BE2C (cell line): ENCODE measurements around the gene PDZD8.
A peak's percentile ranks its signal among the peaks of the same experiment; 100 is the strongest.

ENCODE experiments used
- DNase-seq: peaks from one replicate; pipeline ENCODE4 v3.0.0-alpha.2; 2020
- H3K27me3 ChIP-seq: fragments of 250-450 bp; sonication (Bioruptor Pico); 2 replicates; pipeline ENCODE4 v1.5.1; 2020; ENCODE audit warnings: mild to moderate bottlenecking
- H3K36me3 ChIP-seq: fragments of 250-450 bp; sonication (Bioruptor Pico); 2 replicates; pipeline ENCODE4 v1.5.1; 2020; ENCODE audit warnings: mild to moderate bottlenecking
- H3K4me1 ChIP-seq: fragments of 250-450 bp; sonication (Bioruptor Pico); 2 replicates; pipeline ENCODE4 v1.5.1; 2020
- H3K4me3 ChIP-seq: 2 replicates; pipeline ENCODE4 v1.5.1; 2011; ENCODE audit warnings: low read depth, low read length
- H3K9me3 ChIP-seq: fragments of 250-450 bp; sonication (Bioruptor Pico); 2 replicates; pipeline ENCODE4 v1.5.1; 2020
- CTCF ChIP-seq: IDR thresholded peaks from 2 replicates; pipeline ENCODE4 v1.5.1; 2012; ENCODE audit warnings: mild to moderate bottlenecking, low read depth, low read length

The PDZD8 gene

GRCh38 chr10:117418121-117418520 lies 42.9 kb upstream of the PDZD8 start:
- H3K36me3 ChIP-seq = no peaks in the 10 kb centered on the region
- H3K4me3 ChIP-seq = no peak overlapping the region
- no peak for DNase-seq
- H3K9me3 ChIP-seq = no peaks in the 10 kb centered on the region
- H3K27me3 ChIP-seq = no peaks in the 10 kb centered on the region
- TF ChIP-seq CTCF = no peak
- H3K4me1 ChIP-seq = no peaks in the 10 kb centered on the region

GRCh38 chr10:117417196-117417595 lies 42.0 kb upstream of the PDZD8 start:
- no peaks in the 10 kb centered on the region for H3K9me3 ChIP-seq
- no peaks in the 10 kb centered on the region for H3K4me1 ChIP-seq
- no peaks in the 10 kb centered on the region for H3K36me3 ChIP-seq
- TF ChIP-seq CTCF = no peak
- no peak overlapping the region for H3K4me3 ChIP-seq
- H3K27me3 ChIP-seq = no peaks in the 10 kb centered on the region
- no peak for DNase-seq

- Histone ChIP-seq H3K27me3 (no peaks in the 10 kb centered on the region), H3K4me1 (peaks cover 9% of the 10 kb centered on the region), H3K36me3 (no peaks in the 10 kb centered on the region), H3K9me3 (no peaks in the 10 kb centered on the region; the same call in 1 of the 2 replicates), H3K4me3 (no peak overlapping the region)
- no peak for TF ChIP-seq CTCF
- DNase-seq = no peak
Observed at GRCh38 chr10:117413928-117414618, 38.8 kb upstream of the PDZD8 start.

- Histone ChIP-seq H3K36me3 (no peaks in the 10 kb centered on the region), H3K4me3 (no peak overlapping the region), H3K9me3 (no peaks in the 10 kb centered on the region; the same call in 1 of the 2 replicates), H3K4me1 (peaks cover 9% of the 10 kb centered on the region), H3K27me3 (no peaks in the 10 kb centered on the region)
- no peak for TF ChIP-seq CTCF
- DNase-seq = no peak
Observed at GRCh38 chr10:117412469-117413010, 37.3 kb upstream of the PDZD8 start.

- Histone ChIP-seq H3K27me3 (no peaks in the 10 kb centered on the region), H3K9me3 (no peaks in the 10 kb centered on the region; the same call in 1 of the 2 replicates), H3K36me3 (no peaks in the 10 kb centered on the region), H3K4me1 (peaks cover 9% of the 10 kb centered on the region), H3K4me3 (no peak overlapping the region)
- no peak for TF ChIP-seq CTCF
- DNase-seq = peak; percentile 80
Observed at GRCh38 chr10:117411479-117412399, 36.5 kb upstream of the PDZD8 start.

- H3K36me3 ChIP-seq = no peaks in the 10 kb centered on the region
- H3K4me1 ChIP-seq = peaks cover 9% of the 10 kb centered on the region
- no peaks in the 10 kb centered on the region; the same call in 1 of the 2 replicates for H3K9me3 ChIP-seq
- DNase-seq = no peak
- H3K4me3 ChIP-seq = no peak overlapping the region
- H3K27me3 ChIP-seq = no peaks in the 10 kb centered on the region
- TF ChIP-seq CTCF = no peak
Observed at GRCh38 chr10:117410557-117410956, 35.3 kb upstream of the PDZD8 start.
